Stimulated activated effector memory CD8-positive, alpha-beta T cell treated with anti-CD3 and anti-CD28 coated beads, Interleukin-12 subunit alpha, Interleukin-12 subunit beta, amount 100 ng/mL, for 72 hours (primary cell): ENCODE data around the gene TYW1B.
"Not testable (repeated sequence)": the region's sequence is repeated elsewhere in the genome, so short reads cannot be mapped to it uniquely, and the experiment has no call there.

ENCODE experiments used
- ATAC-seq: fragments of 150-1000 bp; cut with Tn5 transposase; 2 replicates; pipeline ENCODE4 v1.10.0; 2021
- DNase-seq, 2 donors: peaks; one replicate each; pipeline ENCODE4 v3.0.0; 2021 to 2022; ENCODE audit warnings: low spot score in 2 of 2
- H3K27ac Mint-ChIP-seq: one replicate; pipeline ENCODE4 v1.8.0; 2022; ENCODE audit warnings: mild to moderate bottlenecking, mixed read lengths
- H3K36me3 Mint-ChIP-seq: one replicate; pipeline ENCODE4 v1.8.0; 2022; ENCODE audit warnings: mild to moderate bottlenecking, mixed read lengths
- H3K4me1 Mint-ChIP-seq: one replicate; pipeline ENCODE4 v1.8.0; 2022; ENCODE audit warnings: mixed read lengths
- H3K4me3 Mint-ChIP-seq: one replicate; pipeline ENCODE4 v1.8.0; 2022; ENCODE audit warnings: mild to moderate bottlenecking, mixed read lengths
- H3K9me3 Mint-ChIP-seq: one replicate; pipeline ENCODE4 v1.8.0; 2022; ENCODE audit warnings: mixed read lengths

The TYW1B gene

GRCh38 chr7:72751378-72751777 lies 76.6 kb downstream of the TYW1B start:
- ATAC-seq = no peak
- H3K27ac Mint-ChIP-seq = no peak overlapping the region
- H3K4me1 Mint-ChIP-seq = no peaks in the 10 kb centered on the region
- H3K36me3 Mint-ChIP-seq = no peaks in the 10 kb centered on the region
- no peak for DNase-seq
- no peak overlapping the region for H3K4me3 Mint-ChIP-seq
- no peaks in the 10 kb centered on the region for H3K9me3 Mint-ChIP-seq

DNA sequence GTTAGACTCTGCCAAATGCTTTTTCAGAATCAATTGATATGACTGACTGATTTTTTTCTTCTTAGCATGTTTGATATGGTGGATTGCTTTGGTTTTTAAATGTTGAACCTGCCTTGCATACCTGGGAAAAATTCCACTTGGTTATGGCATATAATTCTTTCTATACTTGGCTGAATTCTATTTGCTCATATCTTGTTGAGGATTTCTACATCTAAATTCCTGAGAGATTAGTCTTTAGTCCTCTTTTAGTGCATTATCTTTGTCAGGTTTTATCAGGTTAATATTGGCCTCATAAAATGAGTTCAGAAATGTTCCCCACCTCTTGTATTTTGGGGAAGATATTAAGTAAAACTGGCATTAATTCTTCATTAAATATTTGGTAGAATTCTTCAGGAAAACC lies 79.4 kb downstream of the TYW1B start:
- H3K9me3 Mint-ChIP-seq, H3K4me3 Mint-ChIP-seq, H3K27ac Mint-ChIP-seq, H3K4me1 Mint-ChIP-seq, ATAC-seq, H3K36me3 Mint-ChIP-seq, DNase-seq: not testable (repeated sequence)

GRCh38 chr7:72744244-72744926 lies 83.6 kb downstream of the TYW1B start:
- not testable (repeated sequence) for ATAC-seq, H3K36me3 Mint-ChIP-seq, H3K4me3 Mint-ChIP-seq, H3K4me1 Mint-ChIP-seq, DNase-seq, H3K27ac Mint-ChIP-seq
- peaks cover 12% of the 10 kb centered on the region for H3K9me3 Mint-ChIP-seq

DNA sequence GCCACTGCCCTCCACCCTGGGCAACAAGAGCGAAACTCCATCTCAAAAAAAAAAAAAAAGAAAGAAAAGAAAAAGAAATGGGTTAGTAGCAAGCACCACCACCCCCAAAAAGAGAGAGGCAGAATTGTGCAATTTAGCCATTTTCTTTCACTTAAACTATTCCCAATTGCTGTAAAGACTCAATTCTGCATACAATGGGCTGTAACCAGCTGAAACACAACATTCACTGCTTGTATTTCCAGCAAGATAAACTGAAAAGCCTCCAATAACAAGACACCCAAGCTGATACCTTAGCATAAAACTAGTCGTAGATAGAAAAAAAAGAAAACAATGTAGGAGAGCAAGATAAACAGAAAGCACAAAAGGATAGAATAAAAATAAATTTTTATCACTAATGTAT lies 84.2 kb downstream of the TYW1B start:
- DNase-seq, H3K4me1 Mint-ChIP-seq, ATAC-seq, H3K4me3 Mint-ChIP-seq, H3K36me3 Mint-ChIP-seq, H3K27ac Mint-ChIP-seq: not testable (repeated sequence)
- H3K9me3 Mint-ChIP-seq = peaks cover 12% of the 10 kb centered on the region

- ATAC-seq, H3K4me1 Mint-ChIP-seq, DNase-seq, H3K27ac Mint-ChIP-seq, H3K4me3 Mint-ChIP-seq, H3K36me3 Mint-ChIP-seq: not testable (repeated sequence)
- H3K9me3 Mint-ChIP-seq = peaks cover 19% of the 10 kb centered on the region
These were observed 88.3 kb downstream of the TYW1B start for GRCh38 chr7:72739716-72740115.

GRCh38 chr7:72735855-72736254 lies 92.1 kb downstream of the TYW1B start:
- peaks cover 15% of the 10 kb centered on the region for H3K9me3 Mint-ChIP-seq
- not testable (repeated sequence) for H3K4me3 Mint-ChIP-seq

GRCh38 chr7:72730815-72731214 lies 97.2 kb downstream of the TYW1B start:
- peaks cover 39% of the 10 kb centered on the region for H3K36me3 Mint-ChIP-seq
- not testable (repeated sequence) for H3K27ac Mint-ChIP-seq, H3K4me1 Mint-ChIP-seq, H3K4me3 Mint-ChIP-seq, DNase-seq, ATAC-seq
- H3K9me3 Mint-ChIP-seq = peaks cover 13% of the 10 kb centered on the region

More at GRCh38 chr7:72735855-72736254, 92.1 kb downstream of the TYW1B start:
- peaks cover 23% of the 10 kb centered on the region for H3K36me3 Mint-ChIP-seq
- not testable (repeated sequence) for DNase-seq, H3K27ac Mint-ChIP-seq, H3K4me1 Mint-ChIP-seq, ATAC-seq

DNA sequence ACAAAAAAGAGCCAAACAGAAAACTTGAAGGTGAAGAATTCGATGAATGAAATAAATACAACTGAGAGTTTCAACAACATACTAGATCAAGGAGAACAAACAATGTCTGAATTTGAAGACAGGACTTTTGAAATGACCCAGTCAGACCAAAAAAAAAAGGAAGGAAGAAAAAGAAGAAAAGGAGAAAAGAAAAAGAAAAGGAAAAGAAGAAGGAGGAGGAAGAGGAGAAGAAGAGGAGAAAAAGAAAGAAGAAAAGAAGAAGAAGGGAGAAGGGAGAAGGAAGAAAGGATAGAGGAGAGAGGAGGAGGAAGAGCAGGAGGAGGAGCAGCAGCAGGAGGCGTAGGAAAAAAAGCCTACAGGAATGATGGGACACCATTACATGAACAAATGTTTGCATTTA lies 97.6 kb downstream of the TYW1B start:
- not testable (repeated sequence) for H3K4me3 Mint-ChIP-seq, DNase-seq, ATAC-seq, H3K4me1 Mint-ChIP-seq, H3K27ac Mint-ChIP-seq
- peaks cover 39% of the 10 kb centered on the region for H3K36me3 Mint-ChIP-seq
- peaks cover 13% of the 10 kb centered on the region for H3K9me3 Mint-ChIP-seq

GRCh38 chr7:72729130-72729529 lies 98.9 kb downstream of the TYW1B start:
- not testable (repeated sequence) for DNase-seq, ATAC-seq, H3K4me1 Mint-ChIP-seq, H3K4me3 Mint-ChIP-seq, H3K27ac Mint-ChIP-seq
- peaks cover 13% of the 10 kb centered on the region for H3K9me3 Mint-ChIP-seq
- H3K36me3 Mint-ChIP-seq = peaks cover 39% of the 10 kb centered on the region

- H3K36me3 Mint-ChIP-seq = peaks cover 13% of the 10 kb centered on the region
- not testable (repeated sequence) for H3K9me3 Mint-ChIP-seq, ATAC-seq, DNase-seq, H3K4me3 Mint-ChIP-seq, H3K4me1 Mint-ChIP-seq, H3K27ac Mint-ChIP-seq
These were observed 105.3 kb downstream of the TYW1B start for GRCh38 chr7:72722694-72723093.

GRCh38 chr7:72720890-72721289 lies 107.1 kb downstream of the TYW1B start:
- H3K4me3 Mint-ChIP-seq, H3K9me3 Mint-ChIP-seq, DNase-seq, H3K36me3 Mint-ChIP-seq, H3K4me1 Mint-ChIP-seq, H3K27ac Mint-ChIP-seq, ATAC-seq: not testable (repeated sequence)

- peaks cover 17% of the 10 kb centered on the region for H3K36me3 Mint-ChIP-seq
- not testable (repeated sequence) for ATAC-seq, H3K4me3 Mint-ChIP-seq, H3K4me1 Mint-ChIP-seq, DNase-seq, H3K27ac Mint-ChIP-seq, H3K9me3 Mint-ChIP-seq
These were observed 110.7 kb downstream of the TYW1B start for GRCh38 chr7:72717252-72717774.

GRCh38 chr7:72711927-72712326 lies 116.1 kb downstream of the TYW1B start:
- H3K36me3 Mint-ChIP-seq = peaks cover 24% of the 10 kb centered on the region
- not testable (repeated sequence) for ATAC-seq, H3K4me3 Mint-ChIP-seq, DNase-seq, H3K4me1 Mint-ChIP-seq, H3K9me3 Mint-ChIP-seq, H3K27ac Mint-ChIP-seq

DNA sequence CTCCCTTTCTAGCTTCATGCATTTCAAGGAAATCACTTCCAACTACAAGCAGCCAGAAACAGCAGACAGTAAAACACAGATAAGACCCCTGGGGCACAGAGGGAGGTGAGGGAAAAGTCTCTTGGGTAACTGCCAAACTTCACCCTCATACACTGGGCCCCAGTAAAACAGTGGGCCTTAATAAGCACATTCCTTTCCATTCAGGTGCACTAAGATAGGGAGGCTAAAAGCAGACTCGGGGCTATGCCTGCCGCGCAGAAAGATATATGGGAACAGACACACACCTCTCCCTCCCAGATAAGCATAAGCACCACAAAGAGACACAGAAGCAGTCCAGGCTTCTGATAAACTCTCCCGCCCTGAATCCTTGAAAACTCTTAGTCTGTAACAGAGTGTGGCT lies 117.0 kb downstream of the TYW1B start:
- H3K9me3 Mint-ChIP-seq = peaks cover 3% of the 10 kb centered on the region
- H3K4me3 Mint-ChIP-seq = no peak overlapping the region
- peaks cover 24% of the 10 kb centered on the region for H3K36me3 Mint-ChIP-seq
- DNase-seq (no peak), ATAC-seq (no peak)
- H3K4me1 Mint-ChIP-seq = no peaks in the 10 kb centered on the region
- H3K27ac Mint-ChIP-seq = no peak overlapping the region

GRCh38 chr7:72709909-72710308 lies 118.1 kb downstream of the TYW1B start:
- H3K27ac Mint-ChIP-seq = no peak overlapping the region
- DNase-seq = no peak
- H3K9me3 Mint-ChIP-seq = peaks cover 3% of the 10 kb centered on the region
- H3K4me1 Mint-ChIP-seq = no peaks in the 10 kb centered on the region
- peaks cover 24% of the 10 kb centered on the region for H3K36me3 Mint-ChIP-seq
- H3K4me3 Mint-ChIP-seq = no peak overlapping the region
- no peak for ATAC-seq

GRCh38 chr7:72708371-72709050 lies 119.5 kb downstream of the TYW1B start:
- H3K4me3 Mint-ChIP-seq, ATAC-seq, H3K4me1 Mint-ChIP-seq, H3K9me3 Mint-ChIP-seq, H3K27ac Mint-ChIP-seq, DNase-seq: not testable (repeated sequence)
- H3K36me3 Mint-ChIP-seq = peaks cover 24% of the 10 kb centered on the region
